ENCODE data around the gene PCNX3. TPM values are rescaled to one million over a fixed set of nuclear protein-coding genes. Genes with fewer than 3 reads are reported as not detected.

PCNX3 gene
- total RNA-seq, 2 donors from 2014 or later, result 16.1 to 21.8 TPM

DNA sequence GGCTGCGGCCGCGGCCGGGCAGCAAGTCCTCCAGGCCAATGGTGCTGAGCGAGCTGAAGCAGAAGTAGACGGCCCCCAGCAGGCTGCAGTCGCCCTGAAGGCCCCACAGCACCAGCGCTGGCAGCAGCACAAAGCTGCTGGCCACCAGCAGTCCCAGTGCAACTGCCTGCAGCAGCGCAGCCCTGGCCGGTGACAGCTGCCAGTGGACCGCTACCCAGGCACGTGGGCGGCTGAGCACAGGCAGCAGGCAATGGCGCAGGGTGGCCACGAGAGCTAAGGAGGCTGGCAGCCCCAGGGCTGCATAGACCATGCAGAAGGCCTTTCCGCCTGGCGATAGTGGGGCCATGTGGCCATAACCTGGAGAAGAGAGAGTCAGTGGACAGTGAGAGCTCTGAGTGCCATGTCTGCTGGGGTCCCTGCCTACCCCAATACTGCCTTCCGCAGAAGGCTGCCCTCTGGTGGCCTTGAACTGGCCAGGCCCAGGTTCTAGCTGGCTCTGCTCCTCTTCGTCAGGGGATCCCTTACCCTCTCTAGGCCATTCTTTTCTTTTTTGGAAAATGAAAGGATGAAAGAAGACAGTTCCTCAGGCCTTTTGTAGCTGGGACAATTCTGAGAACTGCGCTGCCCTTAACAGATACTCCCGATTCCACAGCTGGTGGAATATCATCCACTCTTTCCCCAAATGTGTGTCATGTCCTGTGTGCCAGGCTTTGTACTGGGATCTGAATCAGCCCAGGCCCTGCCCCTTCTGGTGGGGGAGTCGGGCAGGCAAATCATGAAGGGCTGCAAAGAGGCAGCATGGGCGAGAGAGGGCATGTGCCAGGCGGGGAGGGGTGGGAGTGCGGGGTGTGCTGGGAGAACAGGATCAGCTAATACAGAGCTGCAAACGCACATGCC lies 21.8 kb upstream of the PCNX3 start:
- Histone ChIP-seq H3K36me3 (peaks cover 44% of the 10 kb centered on the region), H3K9me3 (no peaks in the 10 kb centered on the region), H3K27me3 (no peaks in the 10 kb centered on the region), H3K4me1 (peaks cover 0 to 35% of the 10 kb centered on the region in 2 donors), H3K27ac (no peak overlapping the region), H3K4me3 (no peak overlapping the region)
- DNase-seq (ENCODE audit: low spot score), result no peak
- TF ChIP-seq, protein P1, sequence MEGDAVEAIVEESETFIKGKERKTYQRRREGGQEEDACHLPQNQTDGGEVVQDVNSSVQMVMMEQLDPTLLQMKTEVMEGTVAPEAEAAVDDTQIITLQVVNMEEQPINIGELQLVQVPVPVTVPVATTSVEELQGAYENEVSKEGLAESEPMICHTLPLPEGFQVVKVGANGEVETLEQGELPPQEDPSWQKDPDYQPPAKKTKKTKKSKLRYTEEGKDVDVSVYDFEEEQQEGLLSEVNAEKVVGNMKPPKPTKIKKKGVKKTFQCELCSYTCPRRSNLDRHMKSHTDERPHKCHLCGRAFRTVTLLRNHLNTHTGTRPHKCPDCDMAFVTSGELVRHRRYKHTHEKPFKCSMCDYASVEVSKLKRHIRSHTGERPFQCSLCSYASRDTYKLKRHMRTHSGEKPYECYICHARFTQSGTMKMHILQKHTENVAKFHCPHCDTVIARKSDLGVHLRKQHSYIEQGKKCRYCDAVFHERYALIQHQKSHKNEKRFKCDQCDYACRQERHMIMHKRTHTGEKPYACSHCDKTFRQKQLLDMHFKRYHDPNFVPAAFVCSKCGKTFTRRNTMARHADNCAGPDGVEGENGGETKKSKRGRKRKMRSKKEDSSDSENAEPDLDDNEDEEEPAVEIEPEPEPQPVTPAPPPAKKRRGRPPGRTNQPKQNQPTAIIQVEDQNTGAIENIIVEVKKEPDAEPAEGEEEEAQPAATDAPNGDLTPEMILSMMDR (IDR thresholded peaks at IDR 0.05), result peak; percentile 46 to 79

DNA sequence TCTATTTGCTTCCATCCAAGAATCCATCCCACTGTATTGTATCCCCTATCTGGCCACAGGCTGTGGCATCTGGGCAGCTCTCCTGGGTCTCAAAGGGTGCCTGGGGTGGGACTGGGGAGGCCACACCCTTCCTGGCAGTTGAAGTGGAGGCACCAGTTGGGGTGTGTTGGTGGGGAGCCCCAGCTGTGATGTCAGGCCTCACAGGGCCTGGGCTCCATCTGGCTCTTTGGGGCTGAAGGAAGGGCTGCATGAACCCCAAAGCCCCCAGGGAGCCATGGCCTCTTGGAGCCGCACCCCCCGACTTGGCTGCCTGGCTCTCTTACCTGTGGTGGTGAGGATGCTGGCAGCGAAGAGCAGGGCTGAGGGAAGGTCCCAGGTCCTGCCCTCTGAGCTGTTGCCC lies 20.4 kb upstream of the PCNX3 start:
- Histone ChIP-seq H3K36me3 (peaks cover 52% of the 10 kb centered on the region), H3K4me3 (no peak overlapping the region), H3K4me1 (peaks cover 0 to 23% of the 10 kb centered on the region in 2 donors), H3K27me3 (no peaks in the 10 kb centered on the region), H3K27ac (no peak overlapping the region), H3K9me3 (no peaks in the 10 kb centered on the region)
- TF ChIP-seq, protein P1 (IDR thresholded peaks at IDR 0.05), result no peak
- DNase-seq (ENCODE audit: low spot score), result no peak

DNA sequence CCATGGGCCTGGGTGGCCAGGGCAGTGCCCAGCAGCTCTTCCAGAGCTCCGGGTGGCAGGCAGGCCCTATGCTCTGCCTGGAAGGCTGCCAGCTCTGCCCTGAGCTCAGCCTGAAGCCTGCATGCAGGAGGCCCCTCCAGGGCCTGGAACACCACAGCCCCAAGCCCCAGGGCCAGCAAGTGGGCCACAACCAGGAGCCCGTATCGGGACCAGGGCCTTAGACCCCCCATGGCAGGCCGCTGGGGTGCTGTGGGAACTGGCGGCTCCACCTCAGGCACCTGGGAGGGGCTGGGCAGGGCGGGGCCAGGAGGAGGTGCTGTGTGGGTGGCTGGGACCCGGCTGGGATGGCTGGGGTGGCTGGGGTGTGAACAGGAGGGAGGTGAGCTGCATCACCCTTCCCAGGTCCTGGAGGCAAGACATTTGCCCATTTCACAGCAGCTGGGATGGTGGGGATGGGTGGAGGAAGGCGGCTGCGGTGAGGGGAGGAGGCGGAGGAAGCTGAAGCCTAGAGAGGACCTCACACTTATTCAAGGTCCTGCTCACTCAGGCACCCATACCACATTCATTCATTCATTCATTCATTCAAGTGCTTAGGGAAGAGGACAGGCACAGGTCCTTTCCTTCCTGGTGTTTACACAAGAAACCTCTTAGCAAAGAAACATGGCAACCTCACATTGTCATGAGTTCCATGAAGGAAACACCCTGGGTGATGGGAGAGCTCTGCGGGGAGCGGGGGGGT lies 19.9 kb upstream of the PCNX3 start, which contains the start of gene KCNK7:
Gene KCNK7, minus strand, starts transcription at position 258 of the 739 bp plus-strand sequence. Its CDS starts 28 bp downstream, at position 230.
- TF ChIP-seq, protein P1 (IDR thresholded peaks at IDR 0.05), result no peak
- DNase-seq (ENCODE audit: low spot score), result no peak
- H3K36me3 ChIP-seq, result peaks cover 51% of the 10 kb centered on the region
- H3K9me3 ChIP-seq, result no peaks in the 10 kb centered on the region
- H3K27me3 ChIP-seq, result no peaks in the 10 kb centered on the region
- H3K27ac ChIP-seq, result no peak within 1 kb of the TSS
- H3K4me3 ChIP-seq, result no peak within 1 kb of the TSS
- peaks cover 0 to 23% of the 10 kb centered on the region in 2 donors for H3K4me1 ChIP-seq

DNA sequence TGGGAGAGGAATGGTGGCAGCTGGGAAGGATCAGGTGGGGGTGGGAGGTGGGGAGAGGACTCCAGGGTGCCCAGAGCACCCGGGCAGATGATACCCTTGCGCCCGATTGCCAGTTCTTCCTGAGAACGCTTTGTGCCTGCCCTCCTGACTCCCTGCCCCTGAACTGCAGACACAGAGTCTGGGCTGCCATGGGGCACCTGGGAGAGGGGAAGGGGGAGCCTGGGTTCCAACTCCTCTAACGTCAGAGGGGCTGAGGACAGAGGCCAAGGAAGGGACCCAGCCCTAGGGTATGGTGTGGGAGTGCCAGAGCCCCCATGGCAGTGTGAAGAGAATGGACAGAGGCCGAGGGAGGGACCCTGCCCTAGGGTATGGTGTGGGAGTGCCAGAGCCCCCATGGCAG lies 19.1 kb upstream of the PCNX3 start:
- H3K27me3 ChIP-seq, result no peaks in the 10 kb centered on the region
- H3K4me3 ChIP-seq, result no peak overlapping the region
- no peak overlapping the region for H3K27ac ChIP-seq
- no peaks in the 10 kb centered on the region for H3K9me3 ChIP-seq
- H3K36me3 ChIP-seq, result peaks cover 48% of the 10 kb centered on the region
- TF ChIP-seq, protein P1 (IDR thresholded peaks at IDR 0.05), result no peak
- no peak for DNase-seq (ENCODE audit: low spot score)
- H3K4me1 ChIP-seq, result peaks cover 0 to 22% of the 10 kb centered on the region in 2 donors

DNA sequence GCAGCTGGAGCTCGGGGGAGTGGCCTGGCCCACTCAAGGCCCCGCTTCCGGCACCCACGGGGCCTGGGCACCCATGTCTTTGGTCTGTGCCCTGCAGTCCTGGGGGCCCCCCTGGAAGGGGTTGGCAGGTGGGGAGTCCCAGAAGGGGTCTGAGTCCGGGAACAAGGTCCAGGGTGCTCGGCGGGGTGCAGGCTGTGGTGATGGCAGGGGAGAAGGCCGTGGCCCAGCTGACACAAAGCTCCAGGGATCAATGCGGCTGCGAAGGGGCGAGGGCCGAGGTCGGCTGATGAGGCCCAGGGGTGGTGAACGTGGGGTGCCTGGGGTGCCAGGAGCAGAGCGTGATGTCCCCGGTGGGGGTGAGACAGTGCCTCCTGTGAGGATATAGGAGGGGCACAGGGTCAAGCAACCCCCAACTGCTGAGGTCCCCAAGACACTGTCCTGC lies 17.3 kb upstream of the PCNX3 start:
- no peak overlapping the region for H3K27ac ChIP-seq
- peaks cover 0 to 9% of the 10 kb centered on the region in 2 donors for H3K4me1 ChIP-seq
- H3K36me3 ChIP-seq, result peaks cover 49% of the 10 kb centered on the region
- TF ChIP-seq, protein P1 (IDR thresholded peaks at IDR 0.05), result no peak
- H3K4me3 ChIP-seq, result no peak overlapping the region
- H3K27me3 ChIP-seq, result no peaks in the 10 kb centered on the region
- DNase-seq (ENCODE audit: low spot score), result no peak
- no peaks in the 10 kb centered on the region for H3K9me3 ChIP-seq
